ENCODE results near the gene CYP27C1. TPM values are rescaled to one million over a fixed set of nuclear protein-coding genes. Genes with fewer than 3 reads are reported as not detected.
A peak's percentile ranks its signal among the peaks of the same experiment; 100 is the strongest.

The CYP27C1 gene
- total RNA-seq, 1 donor from 2014 or later, result 8.0 TPM

- no peak for TF ChIP-seq CTCF (IDR thresholded peaks at IDR 0.05; ENCODE audit: unreplicated experiment)
- no peak overlapping the region for H3K27ac Mint-ChIP-seq
- H3K36me3 Mint-ChIP-seq (ENCODE audit: insufficient read depth), result no peaks in the 10 kb centered on the region
- peaks cover 17% of the 10 kb centered on the region for H3K4me1 Mint-ChIP-seq (ENCODE audit: low read depth)
- H3K4me3 Mint-ChIP-seq (ENCODE audit: low read depth), result no peak overlapping the region
- H3K27me3 Mint-ChIP-seq, result peaks cover 18% of the 10 kb centered on the region
- no peak for DNase-seq (ENCODE audit: low spot score, unreplicated experiment)
- no peaks in the 10 kb centered on the region for H3K9me3 Mint-ChIP-seq (ENCODE audit: low read depth)
Measured at GRCh38 chr2:127172306-127172705, 47.8 kb downstream of the CYP27C1 start.

GRCh38 chr2:127170452-127171197, 49.5 kb downstream of the CYP27C1 start:
- Mint-ChIP-seq H3K4me3 (ENCODE audit: low read depth) (no peak overlapping the region), H3K9me3 (ENCODE audit: low read depth) (no peaks in the 10 kb centered on the region), H3K4me1 (ENCODE audit: low read depth) (peaks cover 29% of the 10 kb centered on the region), H3K27ac (no peak overlapping the region), H3K36me3 (ENCODE audit: insufficient read depth) (no peaks in the 10 kb centered on the region), H3K27me3 (peaks cover 10% of the 10 kb centered on the region)
- DNase-seq (ENCODE audit: low spot score, unreplicated experiment), result no peak
- TF ChIP-seq CTCF (IDR thresholded peaks at IDR 0.05; ENCODE audit: unreplicated experiment), result no peak

- Mint-ChIP-seq H3K9me3 (ENCODE audit: low read depth) (no peaks in the 10 kb centered on the region), H3K36me3 (ENCODE audit: insufficient read depth) (no peaks in the 10 kb centered on the region), H3K27me3 (peaks cover 6% of the 10 kb centered on the region), H3K4me1 (ENCODE audit: low read depth) (peaks cover 35% of the 10 kb centered on the region), H3K27ac (no peak overlapping the region), H3K4me3 (ENCODE audit: low read depth) (no peak overlapping the region)
- TF ChIP-seq CTCF (IDR thresholded peaks at IDR 0.05; ENCODE audit: unreplicated experiment), result no peak
- DNase-seq (ENCODE audit: low spot score, unreplicated experiment), result no peak
Measured at GRCh38 chr2:127170021-127170420, 50.1 kb downstream of the CYP27C1 start.

- DNase-seq (ENCODE audit: low spot score, unreplicated experiment), result peak; percentile 3
- no peaks in the 10 kb centered on the region for H3K36me3 Mint-ChIP-seq (ENCODE audit: insufficient read depth)
Measured at GRCh38 chr2:127169066-127169660, 50.9 kb downstream of the CYP27C1 start.

More at GRCh38 chr2:127169066-127169660, 50.9 kb downstream of the CYP27C1 start:
- TF ChIP-seq CTCF (IDR thresholded peaks at IDR 0.05; ENCODE audit: unreplicated experiment), result no peak
- no peak overlapping the region for H3K4me3 Mint-ChIP-seq (ENCODE audit: low read depth)
- peaks cover 36% of the 10 kb centered on the region for H3K4me1 Mint-ChIP-seq (ENCODE audit: low read depth)
- no peak overlapping the region for H3K27ac Mint-ChIP-seq
- H3K27me3 Mint-ChIP-seq, result no peaks in the 10 kb centered on the region
- H3K9me3 Mint-ChIP-seq (ENCODE audit: low read depth), result no peaks in the 10 kb centered on the region

Measured in progenitor cell of endocrine pancreas (in vitro differentiated cells).